GM04504 (cell line): ENCODE data around the gene SHF.

ENCODE experiments used
- DNase-seq: peaks from one replicate; pipeline ENCODE4 v3.0.0-alpha.2; 2012; ENCODE audit warnings: low read depth

Gene SHF

GRCh38 chr15:45199136-45199810, 11.5 kb upstream of the SHF start:
- DNase-seq: no peak

GRCh38 chr15:45198337-45199135, 10.8 kb upstream of the SHF start:
- peak; percentile 95 for DNase-seq

GRCh38 chr15:45197512-45197911, 9.7 kb upstream of the SHF start:
- DNase-seq: no peak

DNA sequence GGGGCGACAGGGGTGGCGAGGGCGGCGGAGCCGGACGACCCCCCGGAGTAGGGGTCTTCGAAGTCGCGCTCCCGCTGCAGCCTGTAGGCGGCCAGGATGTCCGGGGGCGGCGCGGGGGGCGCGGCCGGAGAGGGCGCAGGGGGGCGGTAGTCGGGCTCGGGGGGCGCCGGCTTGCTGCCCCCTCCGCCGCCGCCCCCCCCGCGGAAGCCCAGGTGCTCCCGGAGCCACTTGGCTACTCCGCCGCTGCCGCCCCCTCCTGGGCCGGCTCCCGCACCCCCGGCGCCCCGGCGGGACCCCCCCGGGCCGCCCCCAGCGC, 230 bp downstream of the SHF start:
- no peak for DNase-seq

DNA sequence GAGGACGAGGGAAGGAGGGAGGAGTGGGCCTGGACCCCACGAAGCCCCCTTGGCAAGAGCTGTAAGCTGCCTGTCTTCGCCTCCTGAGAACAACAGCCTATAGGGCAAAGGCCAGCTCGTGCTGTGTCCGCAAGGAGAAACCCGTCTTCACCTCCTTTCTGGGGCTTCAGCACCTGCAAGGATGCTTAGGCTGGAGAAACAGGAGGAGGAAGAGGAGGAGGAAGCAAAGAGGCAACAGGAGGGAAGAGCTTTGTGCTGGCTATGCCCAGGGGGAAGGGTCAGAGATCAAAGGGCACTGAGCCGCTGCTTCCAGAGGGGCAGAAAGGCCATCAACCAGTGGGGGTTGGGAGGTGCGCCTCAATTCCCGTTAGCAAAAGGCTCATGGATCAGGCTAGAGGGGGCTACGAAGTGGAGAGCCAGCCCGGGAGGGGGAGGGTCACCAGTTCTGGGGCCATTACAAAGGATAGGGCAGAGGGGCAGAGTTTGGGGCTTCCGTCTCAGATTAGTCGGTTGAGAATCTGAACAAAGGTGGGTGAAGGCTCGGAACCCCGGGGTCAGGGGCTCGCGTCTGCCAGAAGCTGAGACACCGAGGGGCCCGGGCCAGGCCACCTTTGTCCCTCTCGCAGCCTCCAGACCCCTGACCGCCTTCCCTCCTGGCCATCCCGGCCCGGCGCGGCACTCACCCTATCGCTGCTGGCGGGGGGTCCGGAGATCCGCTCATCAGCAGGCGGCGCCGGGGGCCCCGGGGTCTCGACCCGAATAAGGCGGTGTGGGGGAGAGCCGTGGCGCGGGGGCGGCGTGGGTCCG, 792 bp downstream of the SHF start:
- no peak for DNase-seq

- DNase-seq: no peak
These were observed 1.6 kb downstream of the SHF start for GRCh38 chr15:45185903-45186770.

GRCh38 chr15:45185069-45185779, 2.5 kb downstream of the SHF start:
- no peak for DNase-seq

- no peak for DNase-seq
These were observed 3.2 kb downstream of the SHF start for GRCh38 chr15:45184562-45185041.

GRCh38 chr15:45183511-45183910, 4.3 kb downstream of the SHF start:
- DNase-seq: no peak

DNA sequence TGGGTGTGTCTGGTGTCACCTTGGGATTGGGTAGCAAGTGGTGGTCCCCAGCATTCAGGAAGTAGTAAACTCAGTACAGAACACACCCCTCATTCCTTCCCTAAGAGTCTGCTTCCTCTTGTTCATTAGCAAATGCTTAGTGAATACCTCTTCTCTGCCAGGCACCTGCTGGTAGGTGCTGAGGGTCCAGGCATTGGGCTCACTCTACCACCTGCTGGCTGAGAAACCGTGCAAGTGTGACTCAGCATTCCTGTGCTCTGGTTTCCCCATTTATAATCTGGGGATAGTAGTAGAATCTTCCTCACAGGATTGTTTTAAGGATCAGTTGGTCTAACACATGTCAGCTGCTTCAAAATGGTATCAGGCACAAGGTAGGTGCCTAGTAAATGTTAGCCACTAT, 4.8 kb downstream of the SHF start:
- no peak for DNase-seq

- no peak for DNase-seq
These were observed 6.1 kb downstream of the SHF start for GRCh38 chr15:45181491-45182285.

- DNase-seq: no peak
These were observed 6.9 kb downstream of the SHF start for GRCh38 chr15:45180648-45181436.

GRCh38 chr15:45180201-45180600, 7.6 kb downstream of the SHF start:
- no peak for DNase-seq

- no peak for DNase-seq
These were observed 8.4 kb downstream of the SHF start for GRCh38 chr15:45179221-45179985.

GRCh38 chr15:45177285-45177684, 10.5 kb downstream of the SHF start:
- DNase-seq: no peak

GRCh38 chr15:45174577-45174976, 13.2 kb downstream of the SHF start:
- no peak for DNase-seq

DNA sequence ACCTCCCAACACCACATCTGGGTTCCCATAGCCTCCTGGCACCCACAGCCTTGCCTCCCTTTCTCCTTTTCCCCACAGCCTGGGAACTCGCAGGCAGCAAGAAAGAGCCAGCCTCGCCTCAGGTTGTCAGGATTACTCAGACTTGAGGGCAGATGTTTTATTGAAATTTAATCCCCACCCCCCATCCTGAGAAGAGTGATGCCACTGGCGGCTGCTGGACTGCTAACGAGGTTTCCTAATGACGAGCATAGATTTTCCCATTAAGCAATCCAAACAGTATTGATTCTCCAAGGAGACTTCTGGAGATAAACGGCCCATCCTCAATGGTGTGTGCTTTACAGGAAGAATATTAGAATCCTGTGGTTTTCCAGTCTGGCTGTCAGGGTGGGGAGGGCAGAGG, 13.7 kb downstream of the SHF start:
- DNase-seq: no peak

DNA sequence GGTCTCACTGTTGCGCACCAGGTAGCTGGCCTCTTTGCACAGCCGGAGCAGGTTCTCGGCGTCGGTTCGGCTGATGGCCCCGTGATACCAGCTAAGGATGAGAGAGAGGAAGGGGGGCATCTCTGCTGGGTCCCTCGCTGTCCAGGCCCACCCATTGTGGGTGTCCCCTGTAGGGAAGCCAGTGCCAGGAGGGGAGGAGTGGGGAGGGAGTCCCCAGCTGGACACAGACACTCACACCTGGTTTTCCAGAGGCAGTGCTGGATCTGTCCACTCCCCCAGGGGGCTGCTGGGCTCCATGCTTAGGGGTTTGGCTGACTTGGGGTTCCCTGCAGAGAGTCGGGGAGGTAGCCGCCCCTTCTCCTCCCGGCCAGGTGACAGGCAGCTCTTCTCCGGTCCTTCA, 15.9 kb downstream of the SHF start:
- no peak for DNase-seq
